Stimulated activated CD4-positive, alpha-beta T cell treated with anti-CD3 and anti-CD28 coated beads, Interleukin-4, amount 100 ng/mL, for 1 hour (primary cell): ENCODE measurements around the gene ZNFX1.
"Not testable (repeated sequence)": the region's sequence is repeated elsewhere in the genome, so short reads cannot be mapped to it uniquely, and the experiment has no call there.

Experiments used
- DNase-seq: peaks from one replicate; pipeline ENCODE4 v3.0.0-alpha.2; 2020

The ZNFX1 gene

DNA sequence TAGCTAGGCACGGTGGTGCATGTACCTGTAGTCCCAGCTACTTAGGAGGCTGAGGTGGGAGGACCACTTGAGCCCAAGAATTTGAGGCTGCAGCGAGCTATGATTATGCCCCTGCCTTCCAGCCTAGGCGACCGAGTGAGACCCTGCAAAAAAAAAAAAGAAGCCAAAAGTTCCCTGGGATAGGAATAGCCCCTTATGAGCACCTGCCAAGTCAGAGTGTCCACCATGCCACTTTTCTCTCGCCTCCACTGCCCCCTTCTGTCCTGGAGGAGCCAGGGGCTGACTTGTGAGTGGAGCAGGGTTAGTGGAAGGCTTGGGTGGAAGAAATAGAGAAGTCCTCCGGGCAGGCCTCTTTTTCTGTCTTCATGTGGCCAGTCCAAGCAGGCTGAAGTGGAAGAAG is 70.8 kb downstream of the ZNFX1 start:
- DNase-seq = no peak

- no peak for DNase-seq
Measured at GRCh38 chr20:49203746-49204145, 74.1 kb downstream of the ZNFX1 start.

DNA sequence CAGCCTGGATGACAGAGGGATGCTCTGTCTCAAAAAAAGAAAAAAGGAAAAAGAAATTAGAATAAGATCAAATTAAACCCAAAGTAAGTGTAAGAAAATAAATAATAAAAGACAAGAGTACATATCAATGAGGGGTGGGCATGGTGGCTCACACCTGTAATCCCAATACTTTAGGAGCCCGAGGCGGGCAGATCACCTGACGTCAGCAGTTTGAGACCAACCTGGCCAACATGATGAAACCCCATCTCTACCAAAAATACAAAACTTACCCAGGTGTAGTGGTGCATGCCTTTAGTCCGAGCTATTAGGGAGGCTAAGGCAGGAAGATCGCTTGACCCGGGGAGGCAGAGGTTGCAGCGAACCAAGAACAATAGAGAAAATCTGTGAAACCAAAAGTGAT is 74.8 kb downstream of the ZNFX1 start:
- DNase-seq = no peak

DNA sequence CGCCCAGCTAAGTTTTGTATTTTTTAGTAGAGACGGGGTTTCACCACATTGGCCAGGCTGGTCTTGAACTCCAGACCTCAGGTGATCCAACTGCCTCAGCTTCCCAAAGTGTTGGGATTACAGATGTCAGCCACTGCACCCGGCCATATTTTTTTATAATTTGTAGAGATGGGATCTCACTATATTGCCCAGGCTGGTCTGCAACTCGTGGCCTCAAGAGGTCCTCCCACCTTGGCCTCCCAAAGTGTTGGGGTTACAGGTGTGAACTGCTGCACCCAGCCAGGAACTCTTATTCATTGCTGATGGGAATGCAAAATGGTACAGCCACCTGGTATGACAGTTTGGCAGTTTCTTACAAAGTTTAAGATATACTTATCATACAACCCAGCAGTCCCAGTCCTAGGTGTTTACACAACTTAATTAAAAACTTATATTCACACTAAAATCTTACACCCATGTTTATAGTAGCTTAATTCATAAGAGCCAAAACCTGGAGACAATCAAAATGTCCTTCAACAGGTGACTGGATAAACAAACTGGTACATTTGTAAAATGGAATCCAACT is 78.0 kb downstream of the ZNFX1 start:
- DNase-seq = no peak

DNA sequence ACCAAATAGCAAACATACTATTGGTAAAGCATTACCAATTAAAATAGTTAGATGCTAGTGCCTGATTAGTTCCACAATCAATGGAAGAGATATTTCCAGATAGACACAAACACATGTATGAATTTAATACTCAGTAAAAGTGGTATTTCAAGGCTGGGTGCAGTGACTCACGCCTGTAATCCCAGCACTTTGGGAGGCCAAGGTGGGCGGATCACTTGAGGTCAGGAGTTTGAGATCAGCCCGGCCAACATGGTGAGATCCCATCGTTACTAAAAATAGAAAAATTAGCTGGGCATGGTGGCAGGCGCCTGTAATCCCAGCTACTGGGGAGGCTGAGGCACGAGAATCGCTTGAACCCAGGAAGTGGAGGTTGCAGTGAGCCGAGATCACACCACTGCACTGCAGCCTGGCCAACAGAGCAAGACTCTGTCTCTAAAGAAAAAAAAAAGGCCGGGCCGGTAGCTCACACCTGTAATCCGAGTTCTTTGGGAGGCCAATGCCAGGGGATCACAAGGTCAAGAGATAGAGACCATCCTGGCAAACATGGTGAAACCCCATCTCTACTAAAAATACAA is 84.8 kb downstream of the ZNFX1 start:
- not testable (repeated sequence) for DNase-seq
